Thyroid gland (tissue), 4 donors: ENCODE measurements around the gene OLIG1.

Experiments used
- POLR2A ChIP-seq, 2 donors: fragments of 450-650 bp; IDR thresholded peaks; one replicate each; pipeline ENCODE4 v1.6.1; 2017; ENCODE audit warnings: antibody characterized with exemption in 2 of 2, mild to moderate bottlenecking in 2 of 2, moderate library complexity in 1 of 2
- TF ChIP-seq, protein P1 (sequence below), 6 experiments: fragments of 200-600 bp in 3 of 6; fragments of 450-650 bp in 3 of 6; sonication (generic) in 3 of 6; IDR thresholded peaks; one replicate each; pipeline ENCODE4 v1.5.1; 2016 to 2019; ENCODE audit warnings: antibody characterized with exemption in 6 of 6, mild to moderate bottlenecking in 2 of 6, inconsistent platforms in 1 of 6, moderate library complexity in 1 of 6

DNA sequence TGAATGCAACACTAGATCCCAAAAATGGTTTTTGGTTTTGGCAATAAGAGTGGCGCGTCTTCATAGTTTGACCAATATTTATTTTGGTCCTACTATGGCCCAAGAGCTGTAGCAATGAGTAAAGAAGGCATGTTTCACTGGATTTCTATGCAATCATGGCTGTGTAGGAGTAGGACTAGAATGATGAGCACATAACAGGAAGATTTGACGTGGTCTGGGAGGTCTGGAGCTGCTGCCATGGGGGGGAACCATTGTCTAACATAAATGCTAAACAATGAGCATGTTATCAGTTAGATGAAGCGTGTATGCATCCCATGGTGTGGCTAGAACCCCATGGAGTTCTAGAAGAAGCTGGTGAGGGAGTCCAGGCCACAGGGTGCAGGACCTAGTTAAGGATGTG is 38.3 kb downstream of the OLIG1 start:
- TF ChIP-seq, protein P1, sequence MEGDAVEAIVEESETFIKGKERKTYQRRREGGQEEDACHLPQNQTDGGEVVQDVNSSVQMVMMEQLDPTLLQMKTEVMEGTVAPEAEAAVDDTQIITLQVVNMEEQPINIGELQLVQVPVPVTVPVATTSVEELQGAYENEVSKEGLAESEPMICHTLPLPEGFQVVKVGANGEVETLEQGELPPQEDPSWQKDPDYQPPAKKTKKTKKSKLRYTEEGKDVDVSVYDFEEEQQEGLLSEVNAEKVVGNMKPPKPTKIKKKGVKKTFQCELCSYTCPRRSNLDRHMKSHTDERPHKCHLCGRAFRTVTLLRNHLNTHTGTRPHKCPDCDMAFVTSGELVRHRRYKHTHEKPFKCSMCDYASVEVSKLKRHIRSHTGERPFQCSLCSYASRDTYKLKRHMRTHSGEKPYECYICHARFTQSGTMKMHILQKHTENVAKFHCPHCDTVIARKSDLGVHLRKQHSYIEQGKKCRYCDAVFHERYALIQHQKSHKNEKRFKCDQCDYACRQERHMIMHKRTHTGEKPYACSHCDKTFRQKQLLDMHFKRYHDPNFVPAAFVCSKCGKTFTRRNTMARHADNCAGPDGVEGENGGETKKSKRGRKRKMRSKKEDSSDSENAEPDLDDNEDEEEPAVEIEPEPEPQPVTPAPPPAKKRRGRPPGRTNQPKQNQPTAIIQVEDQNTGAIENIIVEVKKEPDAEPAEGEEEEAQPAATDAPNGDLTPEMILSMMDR (IDR thresholded peaks at IDR 0.05) = no peak
- no peak for TF ChIP-seq POLR2A (IDR thresholded peaks at IDR 0.05)
